Lung (tissue), 12 donors: ENCODE measurements around the gene PEX16. TPM values are rescaled to one million over a fixed set of nuclear protein-coding genes. Genes with fewer than 3 reads are reported as not detected.

Experiments used
- ATAC-seq: fragments of 200-7000 bp; cut with Tn5 transposase; one replicate; pipeline ENCODE4 v1.9.1; 2020; ENCODE audit warnings: moderate number of reproducible peaks; ENCODE audit not compliant: insufficient read depth, low FRiP score
- DNase-seq, 3 donors: peaks; one replicate each; pipeline ENCODE4 v3.0.0-alpha.2; 2013 to 2017
- H3K27ac ChIP-seq, 2 donors: one replicate each; pipeline ENCODE4 v1.5.1; 2013; ENCODE audit warnings: mild to moderate bottlenecking in 2 of 2, moderate library complexity in 2 of 2, control low read depth in 1 of 2, inconsistent platforms in 1 of 2, low read depth in 1 of 2, low read length in 1 of 2
- H3K27me3 ChIP-seq, 3 donors: one replicate each; pipeline ENCODE4 v1.5.1; 2013; ENCODE audit warnings: low read length in 2 of 3; ENCODE audit not compliant: control insufficient read depth in 3 of 3, insufficient read depth in 3 of 3
- H3K36me3 ChIP-seq, 4 donors: one replicate each; pipeline ENCODE4 v1.5.1; 2013; ENCODE audit warnings: low read length in 4 of 4, mild to moderate bottlenecking in 1 of 4, moderate library complexity in 1 of 4; ENCODE audit not compliant: control insufficient read depth in 4 of 4, insufficient read depth in 4 of 4
- H3K4me1 ChIP-seq, 5 donors: one replicate each; pipeline ENCODE4 v1.5.1; 2013; ENCODE audit warnings: low read length in 5 of 5, mild to moderate bottlenecking in 2 of 5, moderate library complexity in 1 of 5; ENCODE audit not compliant: control insufficient read depth in 5 of 5, insufficient read depth in 5 of 5
- H3K4me3 ChIP-seq: one replicate; pipeline ENCODE4 v1.5.1; 2013; ENCODE audit warnings: mild to moderate bottlenecking, control low read depth, moderate library complexity
- H3K9ac ChIP-seq, 2 donors: one replicate each; pipeline ENCODE4 v1.5.1; 2013; ENCODE audit warnings: low read length in 2 of 2, control low read depth in 1 of 2; ENCODE audit not compliant: insufficient read depth in 1 of 2
- H3K9me3 ChIP-seq, 4 donors: one replicate each; pipeline ENCODE4 v1.5.1; 2013; ENCODE audit warnings: low read length in 3 of 4, mild to moderate bottlenecking in 1 of 4, moderate library complexity in 1 of 4; ENCODE audit not compliant: control insufficient read depth in 4 of 4, insufficient read depth in 3 of 4
- whole genome bisulfite sequencing, 2 donors: extraction: QIAGEN DNeasy Blood & Tissue Kit; methylation state at CpG; one replicate each; pipeline ENCODE4 v1.1.7; 2013; 5-methylcytosine and 5-hydroxymethylcytosine counted together
- polyA plus RNA-seq, 2 donors: library from polyadenylated mRNA; stranded (reverse); fragments of 200-250 nt; gene quantifications; one replicate each; pipeline ENCODE4 v1.2.1, GENCODE V29; 2013
- total RNA-seq, 2 donors: library from RNA; depleted of rRNA in 1 of 2; stranded (reverse); fragments of >200 nt in 1 of 2; gene quantifications; one replicate each; pipeline ENCODE4 v1.2.1, GENCODE V29; 2014 to 2021
- TF ChIP-seq, protein P1 (sequence below): IDR thresholded peaks from 2 replicates; pipeline ENCODE4 v1.5.1; 2012; ENCODE audit warnings: mild to moderate bottlenecking; ENCODE audit errors: control extremely low read depth, extremely low read depth
- donor health status: control.
- donor health status: control.
- donor health status: Bipolar disorder and iron deficiency.
- donor health status: healthy.
- donor health status: DM: yes; HTN: yes; CAD: no.

The PEX16 gene
- total and polyA plus RNA-seq, 4 donors = 14.2 to 38.2 (median 35.8) TPM

DNA sequence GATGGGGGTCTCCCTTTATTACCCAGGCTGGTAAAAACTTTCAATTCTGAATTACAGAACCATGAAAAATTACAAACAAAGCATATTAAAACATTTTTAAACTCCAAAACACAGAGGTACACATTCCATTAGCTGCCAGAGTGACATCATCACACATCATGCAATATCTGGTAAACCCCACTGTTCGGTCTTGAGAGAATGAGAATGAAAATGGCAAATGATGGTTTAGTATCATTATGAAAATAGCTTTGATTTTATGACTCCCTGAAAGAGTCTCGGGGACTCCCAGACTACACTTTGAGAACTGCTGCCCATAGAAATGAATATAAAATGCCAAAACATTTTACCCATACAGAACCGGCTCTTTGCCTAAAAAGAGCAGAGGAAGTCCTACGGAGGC lies 23.6 kb upstream of the PEX16 start:
- DNase-seq (no peak), ATAC-seq (no peak)
- Histone ChIP-seq H3K4me1 (peaks cover 0 to 8% (median 0%) of the 10 kb centered on the region in 5 donors), H3K9ac (no peak overlapping the region), H3K27me3 (no peaks in the 10 kb centered on the region), H3K9me3 (no peaks in the 10 kb centered on the region), H3K4me3 (no peak overlapping the region), H3K36me3 (peaks cover 12 to 20% (median 16%) of the 10 kb centered on the region in 4 donors), H3K27ac (no peak overlapping the region)
- TF ChIP-seq, protein P1, sequence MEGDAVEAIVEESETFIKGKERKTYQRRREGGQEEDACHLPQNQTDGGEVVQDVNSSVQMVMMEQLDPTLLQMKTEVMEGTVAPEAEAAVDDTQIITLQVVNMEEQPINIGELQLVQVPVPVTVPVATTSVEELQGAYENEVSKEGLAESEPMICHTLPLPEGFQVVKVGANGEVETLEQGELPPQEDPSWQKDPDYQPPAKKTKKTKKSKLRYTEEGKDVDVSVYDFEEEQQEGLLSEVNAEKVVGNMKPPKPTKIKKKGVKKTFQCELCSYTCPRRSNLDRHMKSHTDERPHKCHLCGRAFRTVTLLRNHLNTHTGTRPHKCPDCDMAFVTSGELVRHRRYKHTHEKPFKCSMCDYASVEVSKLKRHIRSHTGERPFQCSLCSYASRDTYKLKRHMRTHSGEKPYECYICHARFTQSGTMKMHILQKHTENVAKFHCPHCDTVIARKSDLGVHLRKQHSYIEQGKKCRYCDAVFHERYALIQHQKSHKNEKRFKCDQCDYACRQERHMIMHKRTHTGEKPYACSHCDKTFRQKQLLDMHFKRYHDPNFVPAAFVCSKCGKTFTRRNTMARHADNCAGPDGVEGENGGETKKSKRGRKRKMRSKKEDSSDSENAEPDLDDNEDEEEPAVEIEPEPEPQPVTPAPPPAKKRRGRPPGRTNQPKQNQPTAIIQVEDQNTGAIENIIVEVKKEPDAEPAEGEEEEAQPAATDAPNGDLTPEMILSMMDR = no peak
- 94 to 98% methylated on average over 4 of the region's 4 CpGs for WGBS, 2 donors

- no peak for ATAC-seq
- Histone ChIP-seq H3K9ac (no peak overlapping the region), H3K27me3 (no peaks in the 10 kb centered on the region), H3K36me3 (peaks cover 0 to 22% (median 11%) of the 10 kb centered on the region in 4 donors), H3K4me1 (no peaks in the 10 kb centered on the region), H3K9me3 (no peaks in the 10 kb centered on the region), H3K27ac (no peak overlapping the region), H3K4me3 (no peak overlapping the region)
- TF ChIP-seq, protein P1 = no peak
- DNase-seq = no peak
- WGBS, 2 donors = 83 to 88% methylated on average over 2 of the region's 2 CpGs
Measured at GRCh38 chr11:45939836-45940235, 22.2 kb upstream of the PEX16 start.

DNA sequence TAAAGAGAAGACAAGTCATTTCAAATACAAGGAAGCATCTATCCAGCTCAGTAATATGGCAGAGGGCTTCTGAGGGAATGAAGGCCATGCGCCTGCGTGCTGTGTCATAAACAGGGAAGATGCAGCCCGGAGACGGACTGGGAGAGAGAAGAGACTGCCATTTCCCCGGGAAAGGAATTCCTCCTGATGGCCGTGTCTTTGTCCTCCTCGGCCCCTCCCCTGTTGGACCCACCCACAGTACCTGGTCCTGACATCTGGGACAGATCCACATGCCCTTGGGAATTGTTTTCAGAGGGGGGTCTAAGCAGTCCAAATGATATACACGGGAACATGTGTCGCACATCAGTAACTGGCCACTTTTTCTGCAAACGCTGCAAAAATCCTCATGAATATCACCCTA lies 20.2 kb upstream of the PEX16 start:
- Histone ChIP-seq H3K9ac (no peak overlapping the region), H3K27ac (no peak overlapping the region), H3K4me3 (no peak overlapping the region), H3K9me3 (no peaks in the 10 kb centered on the region), H3K27me3 (no peaks in the 10 kb centered on the region), H3K4me1 (no peaks in the 10 kb centered on the region), H3K36me3 (peaks cover 0 to 35% (median 15%) of the 10 kb centered on the region in 4 donors)
- ATAC-seq = no peak
- TF ChIP-seq, protein P1 = no peak
- no peak for DNase-seq
- whole genome bisulfite sequencing, 2 donors = 93 to 94% methylated on average over 10 of the region's 10 CpGs

DNA sequence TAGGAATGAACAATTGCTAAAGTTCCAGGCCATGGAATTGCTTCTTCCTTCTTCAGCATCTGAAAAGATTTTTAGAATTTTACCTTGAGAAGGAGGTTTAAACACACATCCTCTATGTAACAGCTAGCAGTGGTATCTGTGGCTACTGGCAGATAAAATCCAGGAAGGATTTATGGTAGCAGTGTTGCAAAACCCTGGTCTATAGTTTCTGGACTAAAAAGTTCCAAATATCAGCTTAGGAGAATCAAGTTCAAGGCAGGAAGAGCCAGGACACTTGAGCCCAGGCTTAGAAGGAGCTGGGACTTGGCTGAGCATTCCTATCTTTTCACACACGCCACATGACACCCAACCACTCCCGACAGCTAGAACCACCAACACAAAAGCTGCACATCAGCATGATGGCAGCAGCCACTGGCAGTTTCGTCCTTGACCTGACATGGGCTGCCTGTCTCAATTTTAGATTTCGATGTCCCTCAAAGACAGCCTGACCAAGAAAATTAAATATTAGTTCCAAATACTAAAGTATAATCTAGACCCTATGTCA lies 18.9 kb upstream of the PEX16 start:
- Histone ChIP-seq H3K27me3 (no peaks in the 10 kb centered on the region), H3K9me3 (no peaks in the 10 kb centered on the region), H3K9ac (no peak overlapping the region), H3K27ac (no peak overlapping the region), H3K4me1 (no peaks in the 10 kb centered on the region), H3K4me3 (no peak overlapping the region), H3K36me3 (peaks cover 6 to 38% (median 13%) of the 10 kb centered on the region in 4 donors)
- TF ChIP-seq, protein P1 = no peak
- no peak for ATAC-seq
- DNase-seq = no peak
- 94 to 96% methylated on average over 4 of the region's 4 CpGs for WGBS, 2 donors
